HG03457 (cell line): ENCODE data around the gene MAGED4.
"Not testable (repeated sequence)": the region's sequence is repeated elsewhere in the genome, so short reads cannot be mapped to it uniquely, and the experiment has no call there.

Source experiments
- ATAC-seq: cut with Tn5 transposase; IDR thresholded peaks from one replicate; pipeline ENCODE4 v1.9.1; 2021; ENCODE audit warnings: moderate number of reproducible peaks; ENCODE audit not compliant: unreplicated experiment

MAGED4 gene

GRCh38 chrX:52184440-52185077 lies at the start of gene MAGED4:
Gene MAGED4 (plus strand): TSS chrX:52184888. CDS start chrX:52185923, 1,035 bp downstream.
- not testable (repeated sequence) for ATAC-seq

- no peak for ATAC-seq
These were observed 45.7 kb upstream of the MAGED4 start for GRCh38 chrX:52138830-52139544.

GRCh38 chrX:52139545-52139895 lies 45.2 kb upstream of the MAGED4 start:
- ATAC-seq, result no peak

- ATAC-seq, result no peak
These were observed 44.7 kb upstream of the MAGED4 start for GRCh38 chrX:52140020-52140419.

- not testable (repeated sequence) for ATAC-seq
These were observed 34.0 kb upstream of the MAGED4 start for GRCh38 chrX:52150667-52151066.

- ATAC-seq, result not testable (repeated sequence)
These were observed 24.5 kb upstream of the MAGED4 start for GRCh38 chrX:52160140-52160539.

- no peak for ATAC-seq
These were observed 17.8 kb upstream of the MAGED4 start for GRCh38 chrX:52166840-52167239.

- ATAC-seq, result not testable (repeated sequence)
These were observed 13.6 kb upstream of the MAGED4 start for GRCh38 chrX:52171055-52171454.

- ATAC-seq, result not testable (repeated sequence)
These were observed 378 bp downstream of the MAGED4 start for GRCh38 chrX:52185078-52185453.

- not testable (repeated sequence) for ATAC-seq
These were observed 26.7 kb downstream of the MAGED4 start for GRCh38 chrX:52211405-52211804.

GRCh38 chrX:52213276-52213675 lies 28.6 kb downstream of the MAGED4 start:
- ATAC-seq, result no peak

GRCh38 chrX:52216541-52216940 lies 31.9 kb downstream of the MAGED4 start:
- ATAC-seq, result no peak

- ATAC-seq, result no peak
These were observed 32.9 kb downstream of the MAGED4 start for GRCh38 chrX:52217494-52218160.

GRCh38 chrX:52220936-52221335 lies 36.2 kb downstream of the MAGED4 start:
- no peak for ATAC-seq
